HG03354 (cell line): ENCODE data around the gene MAP3K21.

Experiments used
- ATAC-seq: cut with Tn5 transposase; IDR thresholded peaks from one replicate; pipeline ENCODE4 v1.9.1; 2021; ENCODE audit warnings: mild to moderate bottlenecking; ENCODE audit not compliant: unreplicated experiment, poor library complexity, severe bottlenecking

Gene MAP3K21

DNA sequence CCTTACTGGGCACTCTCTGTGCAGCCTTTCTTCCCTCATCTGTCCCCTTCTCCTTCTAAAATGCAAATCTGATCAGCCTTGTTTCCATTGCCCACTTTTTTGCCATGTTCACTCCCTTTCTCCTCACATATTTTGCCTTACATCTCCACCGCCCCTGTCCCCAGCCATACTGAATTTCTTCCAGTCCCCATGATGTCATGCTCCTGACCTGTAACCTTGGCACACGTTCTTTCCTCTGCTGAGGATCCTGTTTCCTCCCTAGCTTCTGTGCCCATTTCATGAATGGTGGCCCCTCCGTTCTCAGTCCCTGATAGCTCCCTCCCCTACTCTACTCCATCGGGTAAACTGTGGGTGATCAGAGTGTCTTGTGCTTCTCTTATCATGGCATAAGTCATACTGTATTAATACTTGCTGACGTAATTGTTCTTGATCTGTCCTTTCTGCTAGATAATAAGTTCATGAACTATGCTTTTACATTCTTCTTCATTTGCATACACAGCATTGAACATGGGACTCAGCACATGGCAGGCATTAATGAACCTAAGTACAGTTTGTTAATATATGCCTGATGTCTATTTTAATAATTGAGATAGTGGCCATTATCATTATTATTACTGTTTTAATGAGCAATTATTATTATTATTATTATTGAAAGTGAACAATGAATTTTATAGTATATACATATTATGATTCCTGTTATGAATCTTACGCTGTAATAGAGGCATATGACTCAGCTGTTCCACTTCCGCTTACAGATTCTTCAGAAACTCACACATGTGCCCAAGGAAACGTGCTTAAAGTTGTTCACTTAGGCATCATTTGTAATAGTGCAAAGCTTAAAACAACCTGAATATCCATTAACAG is 28.5 kb downstream of the MAP3K21 start:
- peak; percentile 73 for ATAC-seq

DNA sequence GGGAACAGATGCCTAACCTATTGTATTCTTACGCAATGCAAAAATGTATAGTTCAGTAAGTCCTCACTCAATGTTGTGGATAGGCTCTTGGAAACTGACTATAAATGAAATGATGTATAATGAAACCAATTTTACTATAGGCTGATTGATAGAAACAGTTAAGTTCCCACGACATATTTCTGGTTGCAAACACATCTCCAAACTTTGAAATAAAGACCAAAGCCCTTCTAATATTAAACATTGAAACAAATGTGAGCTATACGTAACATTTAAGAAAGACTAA is 29.1 kb downstream of the MAP3K21 start:
- ATAC-seq = peak; percentile 44

DNA sequence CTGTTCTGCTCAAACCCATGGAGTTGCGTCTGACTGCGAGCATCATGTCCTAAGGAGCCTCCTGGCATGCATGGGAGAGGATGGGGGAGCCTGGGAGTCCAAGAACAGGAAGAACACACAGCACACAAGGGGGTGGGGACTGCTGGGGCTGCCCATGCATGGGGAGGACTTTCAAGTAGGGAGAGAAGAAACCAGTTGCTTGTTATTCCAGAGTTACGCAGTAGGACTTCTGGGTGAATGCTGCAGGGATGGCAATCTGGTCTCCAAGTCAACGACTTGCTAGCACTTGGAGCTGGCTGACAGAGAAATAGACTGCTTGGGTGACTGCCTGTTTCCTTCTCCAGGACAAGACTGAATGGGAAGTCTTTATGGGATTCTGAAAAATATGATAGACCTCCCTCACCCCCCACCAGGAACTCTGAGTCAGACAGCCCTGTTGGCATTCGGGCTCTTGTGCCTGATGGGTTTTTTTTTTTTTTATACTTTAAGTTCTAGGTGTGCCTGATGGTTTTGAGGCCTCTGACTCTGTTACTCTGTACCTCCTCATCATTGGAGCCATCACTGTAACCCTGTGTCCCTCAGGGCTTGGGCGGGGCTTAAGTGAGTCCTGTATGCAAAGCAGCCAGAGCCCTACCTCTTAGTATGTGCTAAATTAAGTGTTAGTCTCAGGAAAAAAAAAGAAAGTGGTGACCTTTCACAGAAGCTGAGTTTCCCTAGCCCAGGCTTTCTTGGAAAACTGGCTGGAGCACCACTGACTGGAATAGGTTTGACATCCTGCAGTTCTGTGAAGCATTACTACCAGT is 30.3 kb downstream of the MAP3K21 start:
- ATAC-seq = no peak

DNA sequence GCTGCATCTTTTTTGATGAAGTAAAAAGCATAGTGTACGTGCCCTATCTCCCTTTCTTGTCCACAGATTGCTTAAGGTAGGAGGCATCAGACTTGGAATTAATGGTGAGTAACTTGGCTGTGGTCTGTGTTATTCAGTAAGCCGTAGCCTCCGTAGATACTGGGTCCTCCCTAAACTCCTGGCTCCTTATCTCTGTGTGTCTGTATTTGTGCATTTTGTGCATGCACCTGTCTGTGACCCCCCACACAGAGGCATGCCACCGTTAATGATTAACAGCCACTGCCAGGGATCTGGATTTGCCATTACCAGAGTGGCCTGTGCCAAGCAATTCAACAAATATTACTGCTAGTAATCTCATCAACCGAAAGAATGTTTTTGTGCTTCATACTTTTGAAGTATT is 31.9 kb downstream of the MAP3K21 start:
- no peak for ATAC-seq

DNA sequence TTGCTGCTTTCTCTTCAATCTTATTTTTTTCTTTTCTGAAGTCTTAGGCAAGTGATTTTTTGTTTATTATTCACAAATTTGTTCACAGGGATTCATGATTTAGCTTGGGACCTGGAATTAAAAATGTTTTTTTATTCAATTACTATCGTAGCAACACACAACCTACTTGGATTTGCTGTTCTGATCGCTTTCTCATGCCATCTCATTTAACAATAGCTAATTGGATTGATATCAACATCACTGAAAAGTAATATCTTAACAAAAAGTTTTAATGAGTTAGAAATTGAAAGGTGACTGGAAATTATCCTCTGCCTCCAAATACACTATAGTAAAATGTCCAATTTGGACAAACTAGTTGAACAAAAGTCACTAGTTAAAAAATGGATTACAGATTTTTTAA is 32.4 kb downstream of the MAP3K21 start:
- no peak for ATAC-seq

DNA sequence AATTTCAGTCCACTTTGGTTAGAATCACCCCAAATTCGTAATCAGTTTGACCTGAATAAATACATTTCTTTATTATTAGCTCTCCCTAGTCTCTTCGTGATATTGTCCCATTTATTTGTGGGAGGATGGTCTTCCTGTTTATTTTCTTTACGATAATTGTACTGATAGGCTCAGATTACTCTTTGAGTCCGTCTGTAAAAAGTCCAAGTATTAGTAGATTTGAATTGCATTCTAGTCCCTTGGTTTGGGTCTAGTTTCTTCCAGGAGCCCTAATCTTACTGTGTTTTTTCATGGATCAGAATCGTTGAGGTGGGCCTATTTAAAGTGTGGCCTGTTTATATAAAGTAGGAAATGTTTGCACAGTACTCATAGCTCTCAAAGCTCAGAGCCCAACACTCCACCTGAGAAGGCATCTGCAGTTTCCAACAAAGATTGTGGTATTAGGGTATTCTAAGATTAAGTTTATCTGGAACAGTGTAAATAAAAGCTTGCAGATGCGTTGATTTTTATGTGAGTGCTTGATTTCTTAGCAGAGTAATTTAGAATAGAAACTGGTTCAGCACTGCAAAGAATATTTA is 33.1 kb downstream of the MAP3K21 start:
- ATAC-seq = no peak

DNA sequence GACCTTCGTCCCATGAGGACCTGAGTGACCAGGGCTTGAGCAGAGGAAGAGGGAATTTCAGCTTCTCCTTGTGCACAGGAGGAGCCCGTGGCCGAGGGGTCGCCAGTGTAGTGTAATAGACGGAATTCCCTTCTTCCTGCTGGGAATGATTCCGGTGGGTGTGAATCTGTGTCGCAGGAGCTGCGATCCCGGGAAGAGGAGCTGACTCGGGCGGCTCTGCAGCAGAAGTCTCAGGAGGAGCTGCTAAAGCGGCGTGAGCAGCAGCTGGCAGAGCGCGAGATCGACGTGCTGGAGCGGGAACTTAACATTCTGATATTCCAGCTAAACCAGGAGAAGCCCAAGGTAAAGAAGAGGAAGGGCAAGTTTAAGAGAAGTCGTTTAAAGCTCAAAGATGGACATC is 34.4 kb downstream of the MAP3K21 start:
- ATAC-seq = no peak

DNA sequence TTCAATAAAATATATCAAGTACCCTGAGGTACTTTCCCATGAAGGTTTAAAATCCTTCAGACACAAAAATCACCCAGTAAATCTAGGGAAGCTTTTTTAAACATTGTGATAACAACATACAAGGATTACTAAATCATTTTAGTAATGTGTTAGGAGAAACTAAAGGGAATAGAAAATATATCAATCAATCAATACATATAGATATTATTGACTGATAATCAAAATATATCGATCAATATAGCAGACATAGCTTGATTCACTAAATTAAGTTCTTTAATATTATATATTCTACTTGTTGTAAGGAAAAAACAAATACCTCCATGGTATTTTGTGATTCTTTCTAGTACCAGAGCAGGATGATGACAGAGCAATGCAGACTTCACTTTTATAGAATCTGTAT is 35.2 kb downstream of the MAP3K21 start:
- no peak for ATAC-seq

DNA sequence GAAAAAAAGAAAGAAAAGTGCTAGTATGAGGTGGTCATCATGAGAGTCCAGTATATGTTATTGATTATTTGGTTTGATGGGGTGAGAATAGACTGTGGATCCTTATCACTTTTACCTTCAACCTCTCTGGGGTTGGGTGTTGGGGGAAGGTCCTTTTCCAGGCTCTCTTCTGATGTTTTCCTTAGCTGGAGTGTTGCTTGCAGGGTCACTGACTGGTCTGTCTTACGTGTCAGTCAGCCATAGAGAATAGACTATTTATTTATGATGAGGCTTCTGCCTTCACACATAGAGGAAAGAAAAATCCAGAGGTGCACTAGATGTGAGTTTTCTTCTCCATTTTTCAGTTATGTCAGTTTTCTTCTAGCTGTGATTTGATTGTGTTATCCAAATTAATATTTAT is 36.5 kb downstream of the MAP3K21 start:
- ATAC-seq = no peak

DNA sequence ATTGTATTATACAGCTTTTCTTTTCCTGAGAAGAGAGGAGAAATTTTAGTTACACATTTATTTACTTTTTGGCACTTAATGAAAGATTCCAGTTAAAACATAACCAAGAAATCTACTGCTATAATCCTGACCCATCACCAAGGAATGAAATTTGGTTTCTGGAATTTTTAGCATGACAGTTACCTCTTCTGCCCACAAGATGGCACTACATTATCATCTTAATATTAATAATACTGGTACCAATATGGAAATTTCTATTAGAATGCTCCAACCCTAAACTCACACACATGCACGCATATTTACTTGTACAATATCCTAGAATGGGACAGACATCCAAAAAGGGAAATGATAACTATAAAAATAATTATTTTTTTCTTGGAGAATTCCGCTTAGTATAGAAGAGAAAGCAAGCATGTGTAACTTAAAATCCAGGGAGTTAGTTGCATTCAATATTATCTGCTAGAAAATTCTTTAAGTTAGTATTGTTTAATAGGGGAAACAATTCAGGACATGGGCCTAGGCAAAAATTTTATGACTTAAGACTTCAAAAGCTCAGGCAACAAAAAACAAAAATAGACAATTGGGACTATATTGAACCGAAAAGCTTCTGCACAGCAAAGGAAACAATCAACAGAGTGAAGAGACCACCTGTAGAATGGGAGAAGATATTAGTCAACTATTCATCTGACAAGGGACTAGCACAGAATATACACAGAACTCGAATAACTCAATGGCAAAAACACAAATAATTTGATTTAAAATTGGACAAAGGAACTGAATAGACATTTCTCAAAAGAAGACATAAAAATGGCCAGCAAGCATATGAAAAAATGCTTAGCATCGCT is 37.4 kb downstream of the MAP3K21 start:
- ATAC-seq = no peak

DNA sequence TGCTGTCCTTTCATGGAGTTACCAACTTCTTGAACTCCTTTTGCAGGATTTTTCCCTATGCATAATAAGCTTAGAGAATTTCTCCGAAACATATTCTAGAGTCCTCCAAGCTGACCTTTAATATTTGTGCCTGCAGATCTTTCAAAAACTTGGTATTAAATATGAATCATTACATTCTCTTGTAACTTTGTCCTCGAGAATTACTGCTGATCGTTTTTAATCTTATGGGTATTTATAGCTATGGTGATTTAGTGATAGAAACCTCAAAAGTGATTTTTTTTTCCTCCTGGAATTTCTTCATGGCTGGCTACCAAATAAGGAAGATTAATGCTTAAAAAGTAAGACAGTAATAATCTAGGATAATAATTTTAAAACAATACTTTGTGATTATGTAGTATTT is 39.1 kb downstream of the MAP3K21 start:
- ATAC-seq = no peak

DNA sequence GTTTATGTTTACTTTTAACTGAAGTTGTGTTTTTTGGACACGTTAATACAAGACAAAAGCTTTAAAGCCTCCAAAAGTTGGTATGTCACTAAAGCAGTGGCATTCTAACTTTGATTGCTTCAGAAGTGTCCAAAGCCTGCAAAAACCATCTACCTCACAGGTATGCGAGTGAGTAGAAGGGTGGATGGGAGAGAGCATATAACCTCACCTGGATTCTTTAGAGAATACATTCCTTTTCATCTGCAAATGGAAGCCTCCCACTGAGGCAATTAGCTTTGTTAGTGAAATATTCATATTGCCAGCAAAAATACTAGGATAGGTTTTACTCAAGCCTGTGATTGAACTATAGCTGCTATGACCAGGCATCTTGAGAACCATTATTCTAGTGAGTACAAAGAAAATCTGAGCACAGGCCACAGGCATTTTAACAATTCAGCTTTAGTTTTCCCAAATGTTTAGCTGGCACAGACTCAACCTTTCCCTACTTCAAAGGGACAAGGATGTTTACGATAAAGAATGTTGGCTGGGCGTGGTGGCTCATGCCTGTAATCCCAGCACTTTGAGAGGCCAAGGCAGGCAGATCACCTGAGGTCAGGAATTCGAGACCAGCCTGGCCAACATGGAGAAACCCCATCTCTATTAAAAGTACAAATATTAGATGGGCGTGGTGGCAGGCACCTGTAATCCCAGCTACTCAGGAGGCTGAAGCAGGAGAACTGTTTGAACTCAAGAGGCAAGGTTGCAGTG is 39.7 kb downstream of the MAP3K21 start:
- ATAC-seq = no peak

DNA sequence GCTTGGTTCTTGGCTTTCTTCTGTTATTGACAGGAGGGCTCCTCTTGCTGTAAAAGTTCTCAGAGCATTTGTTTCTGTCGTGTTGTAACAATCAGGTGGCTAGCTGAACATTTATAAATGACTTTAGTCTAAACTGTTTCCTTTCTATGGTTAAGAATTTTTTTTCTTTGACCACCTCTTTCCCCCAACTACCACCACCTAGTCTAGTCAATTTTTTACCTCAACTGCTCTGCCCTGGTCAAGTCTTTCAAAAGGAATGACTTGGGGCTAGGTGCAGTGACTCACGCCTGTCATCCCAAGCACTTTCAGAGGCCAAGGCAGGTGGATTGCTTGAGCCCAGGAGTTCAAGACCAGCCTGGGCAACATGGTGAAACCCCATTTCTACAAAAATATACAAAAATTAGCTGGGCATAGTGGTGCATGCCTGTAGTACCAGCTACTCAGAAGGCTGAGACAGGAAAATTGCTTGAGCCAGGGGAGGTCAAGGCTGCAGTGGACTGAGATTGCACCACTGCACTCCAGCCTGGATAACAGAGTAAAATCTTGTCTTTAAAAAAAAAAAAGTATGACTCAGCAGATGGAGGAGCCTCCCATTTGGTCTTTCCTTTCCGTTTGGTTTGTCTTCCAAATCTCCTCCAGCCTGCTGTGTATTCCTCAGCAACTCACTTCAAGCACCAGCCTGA is 40.7 kb downstream of the MAP3K21 start:
- no peak for ATAC-seq

DNA sequence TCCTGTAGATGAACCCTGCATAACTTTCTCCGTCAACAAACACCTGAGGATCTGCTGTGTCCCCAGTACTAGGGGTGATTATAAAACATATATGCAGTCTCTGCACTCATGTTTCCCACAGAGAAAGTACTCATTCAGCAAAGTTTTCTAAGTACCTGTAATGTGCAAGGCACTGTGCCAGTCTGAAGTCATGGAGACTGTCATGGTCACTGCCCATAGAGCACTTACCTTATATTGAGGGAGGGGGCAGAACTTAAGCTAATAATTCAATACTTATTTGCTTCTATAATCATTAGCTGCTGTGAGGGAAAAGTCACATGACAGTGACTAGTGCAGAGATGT is 41.2 kb downstream of the MAP3K21 start:
- no peak for ATAC-seq

DNA sequence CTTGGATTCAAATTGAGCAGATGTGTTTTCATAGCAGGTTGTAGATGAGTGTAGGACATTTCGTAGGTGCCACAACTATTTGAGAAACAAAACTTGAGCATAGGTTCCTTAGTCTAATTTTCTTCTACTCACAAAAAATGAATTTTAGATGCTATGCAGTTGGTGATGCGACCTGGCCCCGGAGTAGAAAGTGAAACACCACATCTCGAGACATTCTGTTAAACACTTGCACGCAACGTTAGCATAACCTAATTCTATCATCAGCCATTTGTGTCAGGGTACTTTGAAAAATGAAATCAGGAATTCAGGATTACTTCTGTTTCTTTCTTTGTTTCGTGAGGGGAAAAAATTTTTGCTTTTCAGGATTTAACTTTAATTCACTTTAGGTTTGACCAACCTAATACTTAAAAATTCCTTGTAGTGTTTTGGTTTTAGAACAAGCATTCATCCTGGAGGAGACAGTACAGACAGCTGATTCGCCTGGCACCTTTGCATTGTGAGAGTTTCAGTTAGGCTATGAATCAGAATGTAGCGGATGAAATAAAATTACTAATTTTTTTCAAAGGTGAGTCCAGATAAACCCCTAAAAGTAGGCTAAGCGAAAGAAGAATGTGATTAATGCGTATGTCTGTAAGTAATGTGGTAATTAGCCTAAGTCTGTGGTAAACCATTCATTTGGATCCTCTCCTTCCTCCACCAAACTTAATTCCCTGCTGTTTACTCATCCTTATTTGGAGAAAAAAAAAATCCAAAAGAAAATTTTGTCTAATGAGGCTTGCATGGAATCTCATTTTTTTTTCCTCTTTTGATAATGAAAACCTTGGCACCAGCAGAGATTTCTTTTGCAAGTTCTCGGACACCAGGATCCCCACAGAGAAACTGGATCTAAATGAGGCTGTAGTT is 44.9 kb downstream of the MAP3K21 start:
- no peak for ATAC-seq

DNA sequence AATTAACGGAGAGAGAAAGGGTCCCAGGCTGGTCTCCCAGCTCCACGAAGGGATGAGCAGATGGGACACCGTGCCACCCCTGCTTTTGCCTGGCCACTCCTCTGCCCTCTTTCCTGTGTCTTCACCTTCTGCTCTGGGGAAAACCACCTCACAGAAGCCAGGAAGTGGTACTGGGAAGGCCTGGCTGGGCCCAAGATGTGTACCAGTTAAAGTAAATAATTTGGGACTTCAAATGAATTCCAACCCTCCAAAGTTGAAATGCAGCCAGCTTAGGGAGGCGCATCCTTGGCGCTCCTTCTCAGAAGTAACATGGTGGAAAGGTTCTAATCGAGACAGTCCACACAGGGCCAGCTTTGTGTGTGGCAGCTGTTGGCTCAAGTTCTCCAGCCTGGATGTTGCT is 45.7 kb downstream of the MAP3K21 start:
- no peak for ATAC-seq

DNA sequence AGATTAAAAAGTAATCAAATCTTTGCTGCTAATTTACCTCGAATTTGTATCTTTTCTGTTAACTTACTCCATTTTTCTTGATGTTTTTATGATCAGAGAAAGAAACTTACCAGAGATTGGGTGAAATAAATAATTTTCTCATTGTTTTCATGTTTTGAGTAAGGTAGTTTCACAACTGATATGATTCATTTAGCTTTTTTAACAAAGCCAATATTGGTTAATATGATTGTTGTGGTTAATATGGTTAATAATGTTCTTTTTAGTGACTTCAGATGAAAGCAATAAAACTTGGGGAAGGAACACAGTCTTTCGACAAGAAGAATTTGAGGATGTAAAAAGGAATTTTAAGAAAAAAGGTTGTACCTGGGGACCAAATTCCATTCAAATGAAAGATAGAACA is 48.1 kb downstream of the MAP3K21 start:
- ATAC-seq = peak; percentile 54
